ENCODE data around the gene SLIT3.

The SLIT3 gene

DNA sequence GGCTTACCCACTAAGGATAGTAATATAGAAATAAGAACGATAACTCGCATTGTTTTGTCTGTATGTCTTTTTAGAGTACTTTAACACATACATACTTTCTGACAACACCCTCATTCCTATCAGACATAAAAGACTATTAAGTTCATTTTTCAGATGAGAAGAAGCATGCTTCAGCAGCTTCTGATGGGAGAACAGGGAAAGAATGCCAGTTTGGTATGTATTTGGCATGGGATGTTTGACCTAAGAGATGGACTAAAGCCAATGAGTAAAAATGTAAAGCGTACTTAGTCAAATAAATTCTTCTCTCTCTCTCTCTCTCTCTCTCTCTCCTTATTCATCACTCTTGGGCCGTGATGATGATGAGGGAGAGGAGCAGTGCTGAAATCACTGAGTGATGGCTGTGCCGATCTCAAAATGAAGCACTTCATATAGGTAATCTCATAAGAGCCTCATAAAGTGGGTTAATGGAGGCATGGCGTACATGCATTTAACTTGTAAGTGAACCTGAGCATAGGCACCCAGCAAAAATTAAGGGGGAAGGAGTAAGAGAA, 71.5 kb downstream of the SLIT3 start:
- no peak for DNase-seq (ENCODE audit: low read depth in 1 of 2, low spot score in 1 of 2)
- TF ChIP-seq, protein P1, sequence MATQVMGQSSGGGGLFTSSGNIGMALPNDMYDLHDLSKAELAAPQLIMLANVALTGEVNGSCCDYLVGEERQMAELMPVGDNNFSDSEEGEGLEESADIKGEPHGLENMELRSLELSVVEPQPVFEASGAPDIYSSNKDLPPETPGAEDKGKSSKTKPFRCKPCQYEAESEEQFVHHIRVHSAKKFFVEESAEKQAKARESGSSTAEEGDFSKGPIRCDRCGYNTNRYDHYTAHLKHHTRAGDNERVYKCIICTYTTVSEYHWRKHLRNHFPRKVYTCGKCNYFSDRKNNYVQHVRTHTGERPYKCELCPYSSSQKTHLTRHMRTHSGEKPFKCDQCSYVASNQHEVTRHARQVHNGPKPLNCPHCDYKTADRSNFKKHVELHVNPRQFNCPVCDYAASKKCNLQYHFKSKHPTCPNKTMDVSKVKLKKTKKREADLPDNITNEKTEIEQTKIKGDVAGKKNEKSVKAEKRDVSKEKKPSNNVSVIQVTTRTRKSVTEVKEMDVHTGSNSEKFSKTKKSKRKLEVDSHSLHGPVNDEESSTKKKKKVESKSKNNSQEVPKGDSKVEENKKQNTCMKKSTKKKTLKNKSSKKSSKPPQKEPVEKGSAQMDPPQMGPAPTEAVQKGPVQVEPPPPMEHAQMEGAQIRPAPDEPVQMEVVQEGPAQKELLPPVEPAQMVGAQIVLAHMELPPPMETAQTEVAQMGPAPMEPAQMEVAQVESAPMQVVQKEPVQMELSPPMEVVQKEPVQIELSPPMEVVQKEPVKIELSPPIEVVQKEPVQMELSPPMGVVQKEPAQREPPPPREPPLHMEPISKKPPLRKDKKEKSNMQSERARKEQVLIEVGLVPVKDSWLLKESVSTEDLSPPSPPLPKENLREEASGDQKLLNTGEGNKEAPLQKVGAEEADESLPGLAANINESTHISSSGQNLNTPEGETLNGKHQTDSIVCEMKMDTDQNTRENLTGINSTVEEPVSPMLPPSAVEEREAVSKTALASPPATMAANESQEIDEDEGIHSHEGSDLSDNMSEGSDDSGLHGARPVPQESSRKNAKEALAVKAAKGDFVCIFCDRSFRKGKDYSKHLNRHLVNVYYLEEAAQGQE (IDR thresholded peaks at IDR 0.05; ENCODE audit: insufficient replicate concordance, low read depth) = no peak
- TF ChIP-seq POLR2AphosphoS5 (IDR thresholded peaks at IDR 0.05; ENCODE audit: low read depth) (no peak), GABPA (IDR thresholded peaks at IDR 0.05; ENCODE audit: low read depth) (no peak), SPI1 (IDR thresholded peaks at IDR 0.05; ENCODE audit: borderline replicate concordance, low read depth) (no peak)
- TF ChIP-seq, protein P2, sequence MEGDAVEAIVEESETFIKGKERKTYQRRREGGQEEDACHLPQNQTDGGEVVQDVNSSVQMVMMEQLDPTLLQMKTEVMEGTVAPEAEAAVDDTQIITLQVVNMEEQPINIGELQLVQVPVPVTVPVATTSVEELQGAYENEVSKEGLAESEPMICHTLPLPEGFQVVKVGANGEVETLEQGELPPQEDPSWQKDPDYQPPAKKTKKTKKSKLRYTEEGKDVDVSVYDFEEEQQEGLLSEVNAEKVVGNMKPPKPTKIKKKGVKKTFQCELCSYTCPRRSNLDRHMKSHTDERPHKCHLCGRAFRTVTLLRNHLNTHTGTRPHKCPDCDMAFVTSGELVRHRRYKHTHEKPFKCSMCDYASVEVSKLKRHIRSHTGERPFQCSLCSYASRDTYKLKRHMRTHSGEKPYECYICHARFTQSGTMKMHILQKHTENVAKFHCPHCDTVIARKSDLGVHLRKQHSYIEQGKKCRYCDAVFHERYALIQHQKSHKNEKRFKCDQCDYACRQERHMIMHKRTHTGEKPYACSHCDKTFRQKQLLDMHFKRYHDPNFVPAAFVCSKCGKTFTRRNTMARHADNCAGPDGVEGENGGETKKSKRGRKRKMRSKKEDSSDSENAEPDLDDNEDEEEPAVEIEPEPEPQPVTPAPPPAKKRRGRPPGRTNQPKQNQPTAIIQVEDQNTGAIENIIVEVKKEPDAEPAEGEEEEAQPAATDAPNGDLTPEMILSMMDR (IDR thresholded peaks at IDR 0.05; ENCODE audit: insufficient read depth, low read length) = no peak
- H3K4me3 ChIP-seq (replicated peaks; ENCODE audit: insufficient read depth, low read length) = no peak overlapping the region
- no peaks in the 10 kb centered on the region for H3K27me3 ChIP-seq (ENCODE audit: insufficient read depth, poor library complexity, severe bottlenecking)
- H3K27ac ChIP-seq (replicated peaks) = no peak overlapping the region

DNA sequence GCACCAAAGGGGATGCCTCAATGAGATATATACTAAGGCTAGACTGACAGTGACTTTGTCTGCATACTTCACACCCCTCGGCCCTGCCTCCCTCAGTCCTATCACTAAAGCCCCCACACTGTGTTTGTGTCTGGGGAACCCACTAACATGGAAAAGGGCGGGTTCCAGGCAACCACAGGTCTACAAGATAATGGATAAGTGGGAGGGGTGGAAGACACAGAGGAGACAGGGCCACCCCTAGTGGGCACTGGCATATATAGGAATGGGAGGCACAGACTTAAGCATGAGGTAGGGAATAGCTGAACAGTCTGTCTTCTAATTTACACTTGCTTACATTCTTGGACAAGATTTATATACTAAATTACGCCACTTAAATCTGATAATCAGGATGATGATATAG, 74.0 kb downstream of the SLIT3 start:
- Histone ChIP-seq H3K4me3 (replicated peaks; ENCODE audit: insufficient read depth, low read length) (no peak overlapping the region), H3K27ac (replicated peaks) (no peak overlapping the region), H3K27me3 (ENCODE audit: insufficient read depth, poor library complexity, severe bottlenecking) (no peaks in the 10 kb centered on the region)
- DNase-seq (ENCODE audit: low read depth in 1 of 2, low spot score in 1 of 2) = no peak
- TF ChIP-seq, protein P1 (IDR thresholded peaks at IDR 0.05; ENCODE audit: insufficient replicate concordance, low read depth) = no peak
- no peak for TF ChIP-seq SPI1 (IDR thresholded peaks at IDR 0.05; ENCODE audit: borderline replicate concordance, low read depth)
- TF ChIP-seq, protein P2 (IDR thresholded peaks at IDR 0.05; ENCODE audit: insufficient read depth, low read length) = no peak
- no peak for TF ChIP-seq GABPA (IDR thresholded peaks at IDR 0.05; ENCODE audit: low read depth)
- no peak for TF ChIP-seq POLR2AphosphoS5 (IDR thresholded peaks at IDR 0.05; ENCODE audit: low read depth)

DNA sequence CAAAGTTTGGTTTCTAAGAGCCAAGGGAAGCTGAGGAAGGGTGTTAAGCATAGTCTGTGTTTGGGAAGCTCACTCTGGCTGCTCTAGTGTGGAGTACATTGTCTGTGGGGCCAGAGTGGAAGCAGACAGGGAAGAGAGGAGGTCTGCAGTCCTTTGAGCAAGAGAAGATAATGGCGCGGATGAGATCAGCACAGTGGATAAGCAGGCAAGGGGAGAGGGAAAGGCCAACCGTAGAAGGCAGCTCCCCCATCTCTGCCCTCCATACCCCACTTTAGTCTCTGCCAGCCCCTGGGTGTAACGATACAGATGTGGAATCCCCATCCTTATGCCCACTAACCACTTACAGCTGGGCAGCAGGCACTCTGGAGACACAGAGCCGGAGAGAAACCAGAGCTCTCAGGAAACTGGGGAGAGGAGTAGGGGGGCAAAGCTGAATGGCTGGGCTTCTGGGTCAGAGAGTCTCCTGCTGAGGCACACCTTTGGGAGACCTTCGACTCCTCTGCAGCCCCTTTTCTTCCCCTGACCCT, 75.0 kb downstream of the SLIT3 start:
- TF ChIP-seq SPI1 (IDR thresholded peaks at IDR 0.05; ENCODE audit: borderline replicate concordance, low read depth) = no peak
- no peak for TF ChIP-seq GABPA (IDR thresholded peaks at IDR 0.05; ENCODE audit: low read depth)
- TF ChIP-seq, protein P2 (IDR thresholded peaks at IDR 0.05; ENCODE audit: insufficient read depth, low read length) = no peak
- TF ChIP-seq POLR2AphosphoS5 (IDR thresholded peaks at IDR 0.05; ENCODE audit: low read depth) = no peak
- TF ChIP-seq, protein P1 (IDR thresholded peaks at IDR 0.05; ENCODE audit: insufficient replicate concordance, low read depth) = no peak
- no peak overlapping the region for H3K4me3 ChIP-seq (replicated peaks; ENCODE audit: insufficient read depth, low read length)
- DNase-seq (ENCODE audit: low read depth in 1 of 2, low spot score in 1 of 2) = no peak
- no peaks in the 10 kb centered on the region for H3K27me3 ChIP-seq (ENCODE audit: insufficient read depth, poor library complexity, severe bottlenecking)
- no peak overlapping the region for H3K27ac ChIP-seq (replicated peaks)
